Skeletal muscle cell (primary cell): Measurements from ENCODE around the gene ERGIC1.
"Not testable (repeated sequence)": the region's sequence is repeated elsewhere in the genome, so short reads cannot be mapped to it uniquely, and the experiment has no call there.

ENCODE experiments used
- DNase-seq: peaks from one replicate; pipeline ENCODE4 v3.0.0-alpha.2; 2010; ENCODE audit warnings: low read depth
- H3K4me3 ChIP-seq: 2 replicates; pipeline ENCODE4 v1.5.1; 2011; ENCODE audit warnings: low read depth, mild to moderate bottlenecking, control low read depth, low read length, moderate library complexity

Gene ERGIC1

DNA sequence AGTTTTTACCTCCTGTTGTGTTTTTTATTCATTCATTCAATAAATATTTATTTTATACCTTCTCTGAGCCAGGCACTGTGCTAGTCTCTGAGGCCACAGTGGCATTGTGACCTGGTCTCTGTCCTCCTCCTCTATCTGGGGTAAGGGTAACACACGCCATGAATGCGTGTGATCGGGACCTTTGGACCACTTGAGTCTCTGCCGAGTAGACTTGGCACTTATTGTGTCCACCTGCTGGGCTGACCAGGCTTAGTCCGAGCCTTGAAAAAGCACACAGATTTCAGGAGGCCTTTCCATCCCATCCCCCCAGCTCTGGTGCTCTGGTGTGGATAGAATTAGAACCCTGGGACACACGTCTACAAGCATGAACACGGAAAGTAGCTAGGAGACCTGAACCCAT, 58.7 kb downstream of the ERGIC1 start:
- no peak overlapping the region for H3K4me3 ChIP-seq
- DNase-seq = no peak

DNA sequence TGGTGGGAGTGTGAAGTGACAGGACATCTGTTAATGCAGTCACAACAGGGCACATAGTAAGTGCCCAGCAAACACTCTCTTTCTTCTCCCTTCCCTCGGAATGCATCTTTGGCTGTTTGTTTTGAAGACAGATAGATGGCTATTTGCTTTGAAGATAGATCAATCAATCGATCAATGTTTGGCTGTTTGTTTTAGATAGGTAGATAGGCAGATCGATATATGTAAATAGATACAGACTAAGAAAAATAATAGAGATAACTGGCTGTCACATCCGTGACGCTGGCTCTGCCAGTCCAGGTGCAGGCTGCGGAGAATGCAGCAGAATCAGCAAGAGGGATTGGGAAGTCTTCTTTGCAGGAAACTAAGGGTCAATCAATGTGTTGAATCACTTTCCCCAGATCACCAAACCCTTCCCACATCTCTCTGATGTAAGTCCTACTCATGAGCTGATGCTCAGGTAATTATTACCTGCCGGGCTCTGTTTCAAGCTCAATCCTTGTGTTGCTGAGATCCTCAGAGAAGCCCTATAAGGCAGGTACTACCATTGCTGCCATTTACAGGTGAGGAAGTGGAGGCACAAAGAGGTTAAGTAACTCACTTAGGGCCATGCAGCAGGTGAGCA, 60.8 kb downstream of the ERGIC1 start:
- no peak for DNase-seq
- no peak overlapping the region for H3K4me3 ChIP-seq

- DNase-seq = no peak
- H3K4me3 ChIP-seq = no peak overlapping the region
These were observed 61.5 kb downstream of the ERGIC1 start for GRCh38 chr5:172895549-172895948.

GRCh38 chr5:172896465-172896864, 62.4 kb downstream of the ERGIC1 start:
- no peak overlapping the region for H3K4me3 ChIP-seq
- no peak for DNase-seq

GRCh38 chr5:172897067-172897466, 63.0 kb downstream of the ERGIC1 start:
- DNase-seq, H3K4me3 ChIP-seq: not testable (repeated sequence)

DNA sequence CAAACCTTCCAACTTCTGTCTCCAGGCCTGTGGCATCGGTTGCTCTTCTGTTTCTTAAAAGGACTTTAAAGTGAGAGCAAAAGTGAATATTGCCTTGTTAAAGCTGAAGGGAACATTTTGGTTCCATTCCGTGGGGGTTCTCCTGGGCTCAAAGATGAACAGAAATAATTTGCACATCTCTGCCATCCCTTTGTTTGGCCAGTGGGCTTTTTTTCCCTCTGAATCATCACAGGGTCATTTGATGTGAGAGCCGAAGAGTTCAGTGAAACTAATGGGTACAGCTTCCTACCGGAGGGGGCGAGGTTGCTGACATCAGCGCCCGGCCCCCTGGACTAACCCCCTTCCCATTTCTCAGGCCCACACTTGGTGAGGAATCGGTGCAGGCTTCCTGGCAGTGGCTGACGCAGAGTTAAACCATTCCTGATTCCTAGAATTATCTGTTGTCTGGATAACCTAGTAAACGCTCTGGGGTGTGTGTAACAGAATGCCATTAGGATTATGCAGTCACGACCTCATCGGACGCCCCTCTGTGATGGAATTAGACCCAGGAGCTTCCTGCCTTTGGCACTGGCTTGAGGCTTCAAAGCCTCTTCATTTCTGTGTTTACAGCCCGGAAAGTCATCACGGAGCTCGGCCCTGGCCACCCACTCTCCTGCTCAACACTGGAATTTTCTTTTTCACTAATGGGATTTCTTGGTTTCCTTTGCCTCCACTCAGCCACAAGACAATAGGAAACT, 63.6 kb downstream of the ERGIC1 start:
- peak overlapping the region; percentile 8 for H3K4me3 ChIP-seq

DNA sequence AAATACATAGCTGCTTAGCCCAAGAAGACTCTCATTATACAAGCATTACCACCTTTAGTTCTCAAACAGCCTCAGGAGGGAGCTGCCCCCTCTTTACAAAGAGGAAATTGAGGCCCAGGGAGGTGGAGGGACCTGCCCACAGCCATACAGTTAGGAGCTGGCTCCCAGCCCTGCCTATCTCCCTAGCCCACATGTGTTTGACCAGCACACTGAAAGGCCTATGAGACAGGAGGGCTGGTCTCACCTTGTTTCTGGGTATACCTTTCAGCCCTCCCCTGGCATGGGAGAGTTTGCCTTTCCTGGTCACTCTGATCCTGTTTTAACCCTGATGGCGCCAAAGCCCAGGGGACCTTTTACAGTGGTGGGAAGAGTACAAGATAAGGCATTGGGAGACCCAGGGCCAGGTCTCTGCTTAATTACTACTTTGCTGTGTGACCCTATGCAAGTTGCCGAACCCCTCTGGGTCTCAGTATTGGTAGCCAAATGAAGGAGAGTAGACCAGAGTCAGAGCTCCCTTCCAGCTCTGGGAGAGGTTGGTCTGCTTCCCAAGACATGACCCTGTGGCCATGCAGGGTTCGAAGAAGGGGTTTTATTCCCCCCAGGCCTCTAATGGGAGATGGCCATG, 64.3 kb downstream of the ERGIC1 start:
- H3K4me3 ChIP-seq = no peak overlapping the region
- DNase-seq = no peak

More for the DNA sequence above, 63.6 kb downstream of the ERGIC1 start:
- DNase-seq = peak; percentile 87

DNA sequence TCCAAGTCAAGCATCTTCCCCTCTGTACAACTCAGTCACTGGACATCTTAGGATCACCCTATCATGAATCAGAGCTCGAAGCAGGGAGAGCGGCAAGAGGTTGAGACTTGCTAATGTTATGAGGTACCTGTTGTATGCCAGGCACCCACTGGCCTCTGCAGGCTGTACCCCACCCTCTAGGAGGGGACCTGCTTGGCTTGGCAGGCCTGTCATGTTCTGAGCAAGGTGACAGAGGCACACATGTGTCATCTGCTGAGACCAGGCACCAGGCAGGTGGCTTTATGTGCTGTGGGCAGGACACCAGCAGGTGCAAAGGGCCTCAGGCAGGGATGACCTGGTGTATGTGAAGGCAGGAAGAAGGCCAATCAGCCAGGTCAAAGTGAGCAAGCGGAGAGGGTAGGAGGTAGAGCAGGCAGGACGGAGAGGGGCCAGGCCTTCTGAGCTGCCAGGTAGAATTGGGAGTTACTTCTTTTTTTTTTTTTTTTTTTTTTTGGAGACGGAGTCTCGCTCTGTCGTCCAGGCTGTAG, 64.9 kb downstream of the ERGIC1 start:
- no peak for DNase-seq
- H3K4me3 ChIP-seq = no peak overlapping the region

DNA sequence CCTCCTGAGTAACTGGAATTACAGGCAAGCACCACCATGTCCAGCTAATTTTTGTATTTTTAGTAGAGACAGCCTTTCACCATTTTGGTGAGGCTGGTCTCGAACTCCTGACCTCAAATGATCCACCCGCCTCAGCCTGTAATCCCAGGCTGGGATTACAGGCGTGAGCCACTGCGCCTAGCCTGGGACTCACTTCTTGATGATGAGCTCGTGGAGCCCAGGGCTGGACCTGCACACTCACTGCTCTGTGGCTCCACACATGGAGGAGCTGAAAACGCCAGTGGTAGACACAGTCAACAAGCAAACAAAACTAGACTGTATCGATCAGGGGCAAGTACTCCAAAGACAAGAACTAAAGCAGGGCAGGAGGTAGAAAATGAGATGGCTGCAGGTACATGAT, 65.4 kb downstream of the ERGIC1 start:
- no peak for DNase-seq
- H3K4me3 ChIP-seq = no peak overlapping the region

DNA sequence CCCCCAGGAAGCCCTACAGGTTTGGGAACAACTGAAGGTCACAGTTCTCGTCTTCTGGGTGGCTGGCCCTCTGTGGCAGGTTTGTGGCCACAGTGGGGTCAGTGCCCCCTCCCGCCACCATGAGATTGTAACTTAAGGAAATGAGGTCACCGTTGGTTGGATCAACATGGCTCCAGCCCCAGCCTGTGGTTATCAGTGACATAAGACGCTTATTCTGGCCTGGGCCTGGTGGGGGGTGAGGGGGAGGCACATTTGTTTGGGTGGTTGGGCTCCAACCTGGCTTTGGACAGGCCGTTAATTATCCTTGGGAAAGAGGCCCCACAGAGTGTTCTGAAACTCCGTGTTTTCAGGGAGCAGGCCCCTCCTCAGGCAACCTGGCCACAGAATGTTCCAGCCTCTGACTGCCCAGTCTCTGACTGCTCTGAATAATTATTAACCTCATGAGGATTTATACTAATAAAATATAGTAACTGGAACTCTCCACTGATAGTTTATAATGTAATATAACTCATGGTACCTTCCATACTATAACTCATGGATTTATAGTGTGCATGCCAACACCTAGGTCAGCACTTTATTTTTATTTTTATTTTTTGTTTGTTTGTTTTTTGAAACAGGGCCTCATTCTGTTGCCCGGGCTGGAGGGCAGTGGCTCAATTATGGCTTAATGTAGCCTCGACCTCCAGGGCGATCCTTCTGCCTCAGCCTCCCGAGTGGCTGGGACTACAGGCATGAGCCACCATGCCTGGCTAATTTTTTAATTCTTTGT, 67.1 kb downstream of the ERGIC1 start:
- peak; percentile 86 for DNase-seq
- no peak overlapping the region for H3K4me3 ChIP-seq

DNA sequence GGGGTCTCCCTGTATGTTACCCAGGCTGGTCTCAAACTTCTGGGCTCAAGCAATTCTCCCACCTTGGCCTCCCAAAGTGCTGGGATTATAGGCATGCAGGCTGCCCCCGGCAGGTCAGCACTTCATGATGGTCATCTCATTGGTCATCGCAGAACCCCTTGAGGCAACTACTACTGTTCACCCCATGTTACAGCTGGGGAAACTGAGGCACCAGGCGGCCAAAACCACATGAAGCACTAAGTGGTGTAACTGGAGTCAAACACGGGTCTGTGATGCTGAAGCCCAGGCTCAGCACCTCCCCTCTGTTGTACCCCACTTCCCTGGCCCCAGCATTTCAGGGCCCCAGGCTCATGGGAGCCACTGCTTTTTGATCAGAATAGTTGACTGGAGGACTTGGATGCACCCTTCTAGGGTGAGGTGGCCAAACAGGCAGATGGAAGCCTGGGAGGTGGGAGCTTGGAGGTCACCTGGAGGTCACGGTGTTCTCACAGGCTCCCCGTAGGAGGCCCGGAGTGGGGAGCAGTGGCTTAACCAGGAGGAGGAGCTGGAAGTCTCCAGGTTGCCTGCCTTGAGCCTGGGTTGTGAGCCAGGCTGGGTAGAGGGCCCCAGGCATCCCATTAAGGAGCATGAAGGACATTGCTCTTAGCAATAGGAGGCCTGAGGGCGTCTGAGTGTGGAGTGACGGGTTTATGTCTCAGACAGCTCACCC, 67.9 kb downstream of the ERGIC1 start:
- no peak for DNase-seq

DNA sequence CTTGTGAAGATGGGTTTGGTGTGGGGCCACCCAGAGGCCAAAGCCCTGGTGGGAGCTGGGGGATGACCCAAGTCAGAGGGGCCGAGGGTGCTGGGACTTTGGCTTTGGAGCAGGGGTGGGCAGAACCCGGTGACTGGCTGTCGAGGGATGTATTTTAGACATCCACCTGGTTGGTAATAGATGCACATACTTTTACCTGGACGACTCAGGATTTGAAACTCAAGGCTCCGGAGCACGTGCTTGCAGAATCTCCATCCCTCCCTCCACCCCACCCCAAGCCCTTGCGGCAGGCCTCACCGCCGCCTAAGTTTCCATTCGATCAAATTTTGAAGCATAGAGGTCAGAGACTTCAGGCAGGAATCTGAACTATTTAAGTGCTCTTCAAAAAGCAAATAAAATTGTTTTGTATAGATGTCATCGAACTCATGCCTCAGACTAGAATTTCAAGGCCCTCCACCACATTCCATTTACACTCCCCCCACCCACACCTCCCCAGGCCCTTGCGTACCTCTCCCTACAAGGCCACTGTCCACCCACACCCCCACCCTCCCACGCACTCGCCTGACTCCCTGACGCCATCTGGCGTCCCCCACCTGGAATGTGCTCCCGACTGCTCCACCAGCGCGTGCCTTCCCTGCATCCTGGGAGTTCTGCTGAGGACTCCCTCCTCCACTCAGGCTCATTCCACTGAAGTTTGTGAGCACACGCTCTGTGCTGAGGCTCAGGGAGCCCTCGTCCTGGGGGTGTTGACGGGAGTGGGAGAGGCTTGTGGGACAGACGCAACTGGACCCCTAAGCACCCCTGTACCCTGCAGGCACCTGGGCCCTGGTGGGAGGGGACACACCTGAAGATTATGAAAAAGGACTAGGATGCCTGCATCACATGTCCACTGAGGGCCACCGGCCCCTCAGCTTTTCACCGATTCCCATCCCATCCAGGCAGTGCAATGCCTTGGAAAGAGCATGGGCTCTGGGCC, 68.7 kb downstream of the ERGIC1 start:
- peak; percentile 87 for DNase-seq
- no peak overlapping the region for H3K4me3 ChIP-seq

More for the DNA sequence above, 67.9 kb downstream of the ERGIC1 start:
- no peak overlapping the region for H3K4me3 ChIP-seq

- DNase-seq = peak; percentile 90
- no peak overlapping the region for H3K4me3 ChIP-seq
These were observed 69.7 kb downstream of the ERGIC1 start for GRCh38 chr5:172903790-172904189.

GRCh38 chr5:172904312-172904642, 70.2 kb downstream of the ERGIC1 start:
- no peak for DNase-seq
- no peak overlapping the region for H3K4me3 ChIP-seq

- DNase-seq = no peak
- H3K4me3 ChIP-seq = no peak overlapping the region
These were observed 70.7 kb downstream of the ERGIC1 start for GRCh38 chr5:172904643-172905345.

- H3K4me3 ChIP-seq = no peak overlapping the region
- DNase-seq = no peak
These were observed 71.5 kb downstream of the ERGIC1 start for GRCh38 chr5:172905346-172906140.

- H3K4me3 ChIP-seq = no peak overlapping the region
- no peak for DNase-seq
These were observed 72.4 kb downstream of the ERGIC1 start for GRCh38 chr5:172906436-172906835.
